Measurements from ENCODE around the gene PRKD1.

DNA sequence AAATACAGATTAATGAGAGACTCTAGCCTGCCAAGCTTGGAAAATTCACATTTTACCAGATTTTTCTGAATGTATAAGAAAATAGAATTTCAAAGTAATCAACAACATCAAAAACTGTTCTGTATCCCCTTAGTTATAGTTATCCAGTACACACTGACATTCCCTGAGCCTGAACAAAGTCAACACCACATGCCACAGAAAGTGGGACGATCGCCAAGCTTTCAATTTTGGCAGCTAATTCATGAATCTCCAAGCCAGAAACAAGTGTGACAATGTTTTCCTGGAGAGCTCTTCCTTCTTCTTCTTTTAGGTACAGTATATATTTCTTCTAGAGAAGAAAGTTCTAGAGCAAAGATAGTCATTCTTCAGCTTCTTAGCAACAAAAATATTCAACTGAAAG lies 290.2 kb downstream of the PRKD1 start:
- TF ChIP-seq, protein P1, sequence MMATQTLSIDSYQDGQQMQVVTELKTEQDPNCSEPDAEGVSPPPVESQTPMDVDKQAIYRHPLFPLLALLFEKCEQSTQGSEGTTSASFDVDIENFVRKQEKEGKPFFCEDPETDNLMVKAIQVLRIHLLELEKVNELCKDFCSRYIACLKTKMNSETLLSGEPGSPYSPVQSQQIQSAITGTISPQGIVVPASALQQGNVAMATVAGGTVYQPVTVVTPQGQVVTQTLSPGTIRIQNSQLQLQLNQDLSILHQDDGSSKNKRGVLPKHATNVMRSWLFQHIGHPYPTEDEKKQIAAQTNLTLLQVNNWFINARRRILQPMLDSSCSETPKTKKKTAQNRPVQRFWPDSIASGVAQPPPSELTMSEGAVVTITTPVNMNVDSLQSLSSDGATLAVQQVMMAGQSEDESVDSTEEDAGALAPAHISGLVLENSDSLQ (IDR thresholded peaks at IDR 0.05), result no peak
- no peak for TF ChIP-seq CTBP1 (IDR thresholded peaks at IDR 0.05; ENCODE audit: borderline replicate concordance)
- TF ChIP-seq ARNT (IDR thresholded peaks at IDR 0.05), result no peak
- TF ChIP-seq FOXM1 (IDR thresholded peaks at IDR 0.05; ENCODE audit: borderline replicate concordance), result no peak
- no peak for TF ChIP-seq HDGF (IDR thresholded peaks at IDR 0.05; ENCODE audit: borderline replicate concordance)
- no peak for TF ChIP-seq BHLHE40 (IDR thresholded peaks at IDR 0.05; ENCODE audit: borderline replicate concordance)
- no peak for TF ChIP-seq ZNF384 (IDR thresholded peaks at IDR 0.05)
- no peak for TF ChIP-seq LEF1 (IDR thresholded peaks at IDR 0.05; ENCODE audit: borderline replicate concordance)

All from HEK293T (cell line).